Activated T-cell treated with anti-CD3 and anti-CD28 coated beads, Interleukin-2, amount 50 U/mL, for 72 hours (primary cell): ENCODE measurements around the gene ABLIM1. TPM values are rescaled to one million over a fixed set of nuclear protein-coding genes. Genes with fewer than 3 reads are reported as not detected.

Experiments used
- ATAC-seq, 2 donors: fragments of 150-1000 bp; cut with Tn5 transposase; replicated peaks in 1 of 2; 2 replicates each; pipeline ENCODE4 v1.10.0; 2021; ENCODE audit warnings: moderate library complexity in 2 of 2, mild to moderate bottlenecking in 1 of 2
- DNase-seq, 2 donors: peaks; one replicate each; pipeline ENCODE4 v3.0.0; 2021 to 2022; ENCODE audit warnings: mixed read lengths in 1 of 2
- H3K27ac Mint-ChIP-seq: one replicate; pipeline ENCODE4 v1.8.0; 2022; ENCODE audit warnings: mild to moderate bottlenecking, moderate library complexity, mixed read lengths
- H3K27me3 Mint-ChIP-seq: one replicate; pipeline ENCODE4 v1.8.0; 2022; ENCODE audit warnings: low read depth, mixed read lengths
- H3K36me3 Mint-ChIP-seq, 2 donors: one replicate each; pipeline ENCODE4 v1.8.0; 2022; ENCODE audit warnings: mixed read lengths in 2 of 2, mild to moderate bottlenecking in 1 of 2; ENCODE audit not compliant: insufficient read depth in 2 of 2
- H3K4me1 Mint-ChIP-seq: one replicate; pipeline ENCODE4 v1.8.0; 2022; ENCODE audit warnings: low read depth, mixed read lengths
- H3K4me3 Mint-ChIP-seq, 2 donors: one replicate each; pipeline ENCODE4 v1.8.0; 2022; ENCODE audit warnings: mild to moderate bottlenecking in 2 of 2, mixed read lengths in 2 of 2, moderate library complexity in 2 of 2
- H3K9me3 Mint-ChIP-seq, 2 donors: one replicate each; pipeline ENCODE4 v1.8.0; 2022; ENCODE audit warnings: mixed read lengths in 2 of 2
- total RNA-seq, 2 donors: library from RNA; stranded (reverse); gene quantifications; one replicate each; pipeline ENCODE4 v1.2.3, GENCODE V29; 2022

Gene ABLIM1
- total RNA-seq, 2 donors from 2014 or later, result 186 to 219 TPM

- peaks cover 6 to 7% of the 10 kb centered on the region in 2 donors for H3K36me3 Mint-ChIP-seq
- H3K4me1 Mint-ChIP-seq, result peaks cover 17% of the 10 kb centered on the region
These were observed 39.4 kb downstream of the ABLIM1 start for GRCh38 chr10:114618722-114619121.

GRCh38 chr10:114616516-114616915, 41.6 kb downstream of the ABLIM1 start:
- ATAC-seq (no peak), DNase-seq (no peak)
- H3K27ac Mint-ChIP-seq, result no peak overlapping the region
- peaks cover 2 to 6% of the 10 kb centered on the region in 2 donors for H3K9me3 Mint-ChIP-seq
- H3K4me3 Mint-ChIP-seq, result no peak overlapping the region
- H3K36me3 Mint-ChIP-seq, result peaks cover 4 to 5% of the 10 kb centered on the region in 2 donors
- peaks cover 20% of the 10 kb centered on the region for H3K4me1 Mint-ChIP-seq
- peaks cover 14% of the 10 kb centered on the region for H3K27me3 Mint-ChIP-seq

More at GRCh38 chr10:114618722-114619121, 39.4 kb downstream of the ABLIM1 start:
- ATAC-seq, result no peak
- Mint-ChIP-seq H3K4me3 (no peak overlapping the region), H3K27ac (no peak overlapping the region), H3K27me3 (peaks cover 20% of the 10 kb centered on the region), H3K9me3 (peaks cover 3 to 8% of the 10 kb centered on the region in 2 donors)
- no peak for DNase-seq

- Mint-ChIP-seq H3K36me3 (peaks cover 1 to 4% of the 10 kb centered on the region in 2 donors), H3K27me3 (peaks cover 12% of the 10 kb centered on the region), H3K9me3 (peaks cover 0 to 2% of the 10 kb centered on the region in 2 donors), H3K27ac (no peak overlapping the region), H3K4me1 (peaks cover 21% of the 10 kb centered on the region), H3K4me3 (no peak overlapping the region)
- no peak for DNase-seq
- ATAC-seq, result peak in 1 of 2 donors; percentile 7
These were observed 42.0 kb downstream of the ABLIM1 start for GRCh38 chr10:114616103-114616502.

GRCh38 chr10:114615600-114616007, 42.5 kb downstream of the ABLIM1 start:
- no peaks in the 10 kb centered on the region for H3K9me3 Mint-ChIP-seq
- H3K27me3 Mint-ChIP-seq, result peaks cover 7% of the 10 kb centered on the region
- H3K36me3 Mint-ChIP-seq, result peaks cover 0 to 4% of the 10 kb centered on the region in 2 donors
- ATAC-seq, result peak; percentile 93 to 96
- peak overlapping the region; percentile 52 to 78 for H3K4me3 Mint-ChIP-seq
- peak overlapping the region; percentile 4 for H3K27ac Mint-ChIP-seq
- H3K4me1 Mint-ChIP-seq, result peaks cover 21% of the 10 kb centered on the region
- peak; percentile 25 to 33 for DNase-seq

GRCh38 chr10:114613237-114613979, 44.7 kb downstream of the ABLIM1 start:
- H3K27me3 Mint-ChIP-seq, result peaks cover 7% of the 10 kb centered on the region
- DNase-seq (no peak), ATAC-seq (no peak)
- H3K4me3 Mint-ChIP-seq, result no peak overlapping the region
- H3K4me1 Mint-ChIP-seq, result peaks cover 21% of the 10 kb centered on the region
- no peak overlapping the region for H3K27ac Mint-ChIP-seq
- peaks cover 0 to 4% of the 10 kb centered on the region in 2 donors for H3K36me3 Mint-ChIP-seq
- no peaks in the 10 kb centered on the region for H3K9me3 Mint-ChIP-seq

DNA sequence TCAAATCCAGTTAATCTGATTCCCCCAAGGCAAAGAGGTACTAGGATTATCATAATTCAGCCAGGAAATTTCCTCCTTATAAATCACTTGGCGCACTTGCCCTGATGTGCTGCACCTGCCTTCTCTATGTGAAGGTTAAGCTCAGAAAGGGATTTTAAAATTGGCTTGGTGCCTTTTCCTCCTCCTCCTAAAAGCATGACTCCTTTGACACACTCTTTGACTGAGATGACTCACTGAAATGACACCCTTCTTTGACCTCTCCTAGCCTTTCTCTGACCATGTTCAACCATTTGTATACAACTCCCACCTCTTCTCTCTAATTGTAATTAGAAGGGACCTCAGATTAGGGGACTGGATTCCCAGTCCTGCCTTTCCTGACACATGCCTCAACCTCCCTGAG, 46.5 kb downstream of the ABLIM1 start:
- no peak overlapping the region for H3K27ac Mint-ChIP-seq
- H3K4me3 Mint-ChIP-seq, result no peak overlapping the region
- peaks cover 0 to 4% of the 10 kb centered on the region in 2 donors for H3K36me3 Mint-ChIP-seq
- H3K27me3 Mint-ChIP-seq, result peaks cover 16% of the 10 kb centered on the region
- ATAC-seq (no peak), DNase-seq (no peak)
- H3K4me1 Mint-ChIP-seq, result peaks cover 21% of the 10 kb centered on the region
- H3K9me3 Mint-ChIP-seq, result no peaks in the 10 kb centered on the region

- no peak for DNase-seq
- Mint-ChIP-seq H3K27ac (no peak overlapping the region), H3K4me3 (no peak overlapping the region), H3K4me1 (peaks cover 6% of the 10 kb centered on the region), H3K9me3 (no peaks in the 10 kb centered on the region), H3K27me3 (peaks cover 9% of the 10 kb centered on the region), H3K36me3 (no peaks in the 10 kb centered on the region)
- ATAC-seq, result no peak
These were observed 48.3 kb downstream of the ABLIM1 start for GRCh38 chr10:114609518-114610426.

DNA sequence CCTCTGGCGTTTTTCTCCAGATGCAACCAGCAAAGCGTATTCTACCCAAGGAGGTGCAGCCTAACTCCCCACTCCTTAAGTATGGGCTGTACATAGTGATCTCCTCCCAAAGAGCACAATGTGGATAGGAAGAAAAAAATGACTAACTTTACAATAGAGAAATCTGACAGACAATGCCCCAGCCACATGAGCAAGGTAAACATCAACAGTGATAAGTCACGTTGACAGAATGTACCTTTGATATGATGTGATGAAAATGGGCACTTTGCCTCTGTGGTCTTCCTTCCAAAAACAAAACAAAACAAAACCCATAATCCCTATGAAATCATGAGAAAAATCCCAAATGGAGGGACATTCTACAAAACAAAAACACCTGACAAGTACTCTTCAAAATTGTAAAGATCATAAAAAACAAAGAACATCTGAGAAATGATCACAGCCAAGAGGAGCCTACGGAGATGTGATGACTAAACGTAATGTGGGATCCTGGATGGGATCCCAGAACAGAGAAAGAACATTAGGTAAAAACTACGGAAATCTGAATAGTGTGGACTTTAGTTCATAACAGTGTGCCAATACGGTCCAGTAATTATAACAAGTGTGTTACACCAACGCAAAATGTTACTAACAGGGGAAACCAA, 50.6 kb downstream of the ABLIM1 start:
- H3K9me3 Mint-ChIP-seq, result no peaks in the 10 kb centered on the region
- H3K4me1 Mint-ChIP-seq, result peaks cover 12% of the 10 kb centered on the region
- no peak for ATAC-seq
- H3K4me3 Mint-ChIP-seq, result no peak overlapping the region
- peaks cover 9% of the 10 kb centered on the region for H3K27me3 Mint-ChIP-seq
- no peak for DNase-seq
- no peaks in the 10 kb centered on the region for H3K36me3 Mint-ChIP-seq
- H3K27ac Mint-ChIP-seq, result no peak overlapping the region

GRCh38 chr10:114605155-114605797, 52.8 kb downstream of the ABLIM1 start:
- Mint-ChIP-seq H3K9me3 (no peaks in the 10 kb centered on the region), H3K36me3 (no peaks in the 10 kb centered on the region), H3K27me3 (peaks cover 9% of the 10 kb centered on the region), H3K4me3 (no peak overlapping the region), H3K4me1 (peaks cover 6% of the 10 kb centered on the region), H3K27ac (peak overlapping the region; percentile 18)
- no peak for DNase-seq
- ATAC-seq, result peak in 1 of 2 donors; percentile 42

GRCh38 chr10:114604357-114605130, 53.5 kb downstream of the ABLIM1 start:
- Mint-ChIP-seq H3K4me1 (peaks cover 6% of the 10 kb centered on the region), H3K9me3 (no peaks in the 10 kb centered on the region), H3K27me3 (peaks cover 9% of the 10 kb centered on the region), H3K4me3 (no peak overlapping the region), H3K27ac (peak overlapping the region; percentile 18), H3K36me3 (no peaks in the 10 kb centered on the region)
- DNase-seq (no peak), ATAC-seq (no peak)

- Mint-ChIP-seq H3K4me1 (peaks cover 6% of the 10 kb centered on the region), H3K4me3 (no peak overlapping the region), H3K36me3 (no peaks in the 10 kb centered on the region), H3K27me3 (peaks cover 9% of the 10 kb centered on the region), H3K27ac (no peak overlapping the region), H3K9me3 (no peaks in the 10 kb centered on the region)
- ATAC-seq (peak; percentile 74 to 89), DNase-seq (peak; percentile 9 to 18)
These were observed 54.1 kb downstream of the ABLIM1 start for GRCh38 chr10:114603948-114604347.

GRCh38 chr10:114603303-114603702, 54.8 kb downstream of the ABLIM1 start:
- Mint-ChIP-seq H3K4me1 (peaks cover 6% of the 10 kb centered on the region), H3K9me3 (no peaks in the 10 kb centered on the region), H3K4me3 (no peak overlapping the region), H3K27ac (no peak overlapping the region), H3K27me3 (peaks cover 9% of the 10 kb centered on the region), H3K36me3 (no peaks in the 10 kb centered on the region)
- DNase-seq, result no peak
- ATAC-seq, result no peak
